Ovary (tissue), 3 donors: ENCODE results near the gene CALCR.

Experiments used
- EP300 ChIP-seq: sonication (generic); formaldehyde crosslinking; IDR thresholded peaks from one replicate; pipeline ENCODE4 v1.6.1; 2017; ENCODE audit warnings: antibody characterized with exemption
- POLR2A ChIP-seq: fragments of 450-650 bp; IDR thresholded peaks from one replicate; pipeline ENCODE4 v1.6.1; 2017; ENCODE audit warnings: antibody characterized with exemption, mild to moderate bottlenecking, moderate library complexity
- TF ChIP-seq, protein P1 (sequence below), 3 donors: fragments of 450-650 bp in 2 of 3; fragments of 200-600 bp in 1 of 3; IDR thresholded peaks; one replicate each; pipeline versions ENCODE4 v1.5.1 to v1.8.0; 2016 to 2022; ENCODE audit warnings: antibody characterized with exemption in 3 of 3, mild to moderate bottlenecking in 1 of 3
- donor health status: DM: no; HTN: no; CAD: no.

DNA sequence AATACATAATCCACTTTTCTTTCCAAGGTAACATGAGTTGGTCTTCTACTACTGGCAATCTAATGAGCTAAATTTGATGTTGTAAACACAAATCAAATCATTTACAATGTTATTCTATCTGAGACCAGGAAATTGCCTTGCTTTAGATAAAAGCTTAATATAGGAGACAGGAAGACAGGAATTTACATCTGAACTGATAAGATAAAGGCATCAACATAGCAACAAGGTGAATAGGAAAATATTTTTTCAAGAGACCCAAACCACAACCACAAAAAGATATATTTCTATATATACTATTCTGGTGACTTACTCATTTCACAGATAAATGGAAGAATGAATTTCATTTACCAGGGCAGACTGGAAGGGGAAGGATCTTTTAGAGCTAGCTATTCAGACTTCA is 46.3 kb upstream of the CALCR start:
- TF ChIP-seq, protein P1, sequence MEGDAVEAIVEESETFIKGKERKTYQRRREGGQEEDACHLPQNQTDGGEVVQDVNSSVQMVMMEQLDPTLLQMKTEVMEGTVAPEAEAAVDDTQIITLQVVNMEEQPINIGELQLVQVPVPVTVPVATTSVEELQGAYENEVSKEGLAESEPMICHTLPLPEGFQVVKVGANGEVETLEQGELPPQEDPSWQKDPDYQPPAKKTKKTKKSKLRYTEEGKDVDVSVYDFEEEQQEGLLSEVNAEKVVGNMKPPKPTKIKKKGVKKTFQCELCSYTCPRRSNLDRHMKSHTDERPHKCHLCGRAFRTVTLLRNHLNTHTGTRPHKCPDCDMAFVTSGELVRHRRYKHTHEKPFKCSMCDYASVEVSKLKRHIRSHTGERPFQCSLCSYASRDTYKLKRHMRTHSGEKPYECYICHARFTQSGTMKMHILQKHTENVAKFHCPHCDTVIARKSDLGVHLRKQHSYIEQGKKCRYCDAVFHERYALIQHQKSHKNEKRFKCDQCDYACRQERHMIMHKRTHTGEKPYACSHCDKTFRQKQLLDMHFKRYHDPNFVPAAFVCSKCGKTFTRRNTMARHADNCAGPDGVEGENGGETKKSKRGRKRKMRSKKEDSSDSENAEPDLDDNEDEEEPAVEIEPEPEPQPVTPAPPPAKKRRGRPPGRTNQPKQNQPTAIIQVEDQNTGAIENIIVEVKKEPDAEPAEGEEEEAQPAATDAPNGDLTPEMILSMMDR (IDR thresholded peaks at IDR 0.05) = no peak
- TF ChIP-seq POLR2A (no peak), EP300 (no peak)
